Activated CD4-positive, alpha-beta memory T cell treated with anti-CD3 and anti-CD28 coated beads for 36 hours (primary cell): ENCODE results near the gene CDC26. TPM values are rescaled to one million over a fixed set of nuclear protein-coding genes. Genes with fewer than 3 reads are reported as not detected.

Experiments used
- CTCF ChIA-PET: fragments of 350-600 bp; sonication (Branson Sonifier 250); formaldehyde crosslinking; loops from one replicate; lab custom pipeline; 2021; ENCODE audit warnings: antibody characterized with exemption, inconsistent platforms; lab: Charles Lee
- POLR2A ChIA-PET: fragments of 350-600 bp; sonication (Branson Sonifier 250); formaldehyde crosslinking; loops from one replicate; lab custom pipeline; 2021; ENCODE audit warnings: antibody characterized with exemption; lab: Charles Lee
- DNase-seq: peaks from one replicate; pipeline ENCODE4 v3.0.0-alpha.2; 2020
- H3K27ac Mint-ChIP-seq: one replicate; pipeline ENCODE4 v1.8.0; 2021; ENCODE audit warnings: mixed read lengths
- H3K27me3 Mint-ChIP-seq: one replicate; pipeline ENCODE4 v1.8.0; 2021; ENCODE audit warnings: mixed read lengths
- H3K36me3 Mint-ChIP-seq: one replicate; pipeline ENCODE4 v1.8.0; 2021; ENCODE audit warnings: mixed read lengths
- H3K4me1 Mint-ChIP-seq: one replicate; pipeline ENCODE4 v1.8.0; 2021; ENCODE audit warnings: low read depth, mixed read lengths
- H3K4me3 Mint-ChIP-seq: one replicate; pipeline ENCODE4 v1.8.0; 2021; ENCODE audit warnings: mild to moderate bottlenecking, mixed read lengths
- H3K9me3 Mint-ChIP-seq: one replicate; pipeline ENCODE4 v1.8.0; 2021; ENCODE audit warnings: mixed read lengths
- intact Hi-C: fragments of 100-400 bp; cut with micrococcal nuclease; formaldehyde crosslinking; loops from one replicate; pipeline ENCODE4 v1.15.1; 2023
- total RNA-seq, 2 experiments: library from RNA; stranded (reverse); gene quantifications; one replicate each; pipeline ENCODE4 v1.2.3, GENCODE V29; 2021

CDC26 gene
- total RNA-seq: 10 to 100 TPM; 49.8 to 50.9 TPM

DNA sequence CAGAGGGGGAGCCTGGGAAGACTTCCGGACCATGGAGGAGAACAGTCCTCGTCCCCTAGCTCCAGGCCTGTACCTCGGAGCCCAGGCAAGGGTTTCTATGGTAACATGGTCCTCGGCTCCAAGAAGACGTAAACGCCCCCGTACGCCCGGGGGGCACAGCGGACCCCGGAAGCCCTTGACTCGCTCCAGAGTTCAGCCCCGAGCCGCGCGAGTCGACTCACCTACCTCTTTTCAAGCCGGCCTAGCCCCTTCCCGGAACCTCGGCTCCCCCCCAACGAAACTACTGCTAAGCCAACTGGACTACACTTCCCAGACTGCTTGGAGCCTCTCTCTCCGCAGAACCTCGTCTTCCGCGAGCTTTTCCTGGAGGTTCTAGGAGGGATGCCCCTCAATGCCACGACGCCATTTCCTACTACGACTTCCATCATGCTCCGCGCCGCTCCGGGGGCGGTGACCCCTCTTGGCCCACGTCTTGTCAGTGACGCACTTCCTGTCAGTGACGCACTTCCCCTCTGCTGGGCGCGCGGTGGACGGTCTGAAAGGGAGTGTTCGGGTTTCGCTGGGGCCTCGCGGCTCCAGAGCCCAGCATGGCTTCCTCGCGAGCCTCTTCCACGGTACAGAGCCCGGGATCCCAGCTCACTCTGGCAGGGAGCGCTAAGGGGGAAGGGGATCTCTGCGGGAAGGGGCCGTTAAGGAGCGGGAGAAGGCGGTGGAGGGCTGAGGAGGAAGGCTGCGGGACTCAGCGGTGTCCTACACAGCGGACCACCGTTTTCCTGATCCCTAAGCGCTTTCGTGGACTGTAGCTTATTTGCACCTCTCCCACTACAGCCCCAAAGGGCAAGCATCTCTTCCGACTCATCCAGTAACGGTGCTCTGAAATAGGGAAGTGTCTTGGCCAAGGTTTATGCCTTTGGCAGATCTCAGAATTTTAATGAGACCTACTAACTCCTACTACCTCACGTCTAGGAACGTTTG lies at the start of gene CDC26, which contains the start of gene PRPF4:
TSS of gene CDC26 (minus strand) at position 416 of the 975 bp plus-strand sequence. CDS start 3,065 bp downstream, outside the sequence.
TSS of gene PRPF4 (plus strand) at position 502 of the 975 bp plus-strand sequence. CDS start at position 588, 86 bp downstream.
- Mint-ChIP-seq H3K36me3 (peaks cover 42% of the 10 kb centered on the region), H3K27me3 (no peaks in the 10 kb centered on the region), H3K27ac (no peak within 1 kb of the TSS), H3K4me1 (peaks cover 35% of the 10 kb centered on the region), H3K9me3 (no peaks in the 10 kb centered on the region), H3K4me3 (no peak within 1 kb of the TSS)
- CTCF ChIA-PET: interaction anchor here (0.8 to 4.9 kb wide), 30 partner anchors 11 to 406 kb away, joined by 3 to 46 read pairs (median 5); partner anchors contain the start of genes ALAD, C9orf43, FKBP15 and HDHD3
- POLR2A ChIA-PET: interaction anchor here (0.6 to 2.4 kb wide), 10 partner anchors 37 to 401 kb away, joined by 3 to 37 read pairs (median 4); partner anchors contain the start of genes BSPRY, C9orf43, FKBP15 and HDHD3
- intact Hi-C loops: loop anchor here (1.0 to 10.0 kb wide), 9 partner anchors 54 to 383 kb away; partner anchors contain the start of genes ALAD, C9orf43, FKBP15 and POLE3
- DNase-seq: peak; percentile 97

DNA sequence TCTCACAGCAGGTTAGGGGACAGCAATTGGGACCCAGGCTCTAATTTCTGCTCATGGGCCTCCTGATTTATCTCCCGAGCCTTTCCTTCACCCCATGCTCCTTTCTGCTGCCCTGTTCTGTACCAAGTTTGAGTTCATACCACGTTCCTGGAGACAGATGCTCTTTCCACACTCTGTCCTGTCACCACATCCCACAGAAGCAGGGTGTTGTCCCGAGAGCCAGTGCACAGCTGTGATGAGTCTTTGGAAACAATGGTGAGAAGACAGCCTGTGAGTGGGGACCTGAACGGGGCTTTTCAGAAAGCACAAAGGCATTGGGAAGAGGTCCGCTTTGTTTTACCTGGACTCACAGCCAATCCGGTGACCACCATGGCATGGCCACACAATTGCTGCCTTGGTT lies 47.3 kb upstream of the CDC26 start:
- no peaks in the 10 kb centered on the region for H3K9me3 Mint-ChIP-seq
- intact Hi-C loops: no loop called here
- no peaks in the 10 kb centered on the region for H3K27me3 Mint-ChIP-seq
- no peak overlapping the region for H3K4me3 Mint-ChIP-seq
- ChIA-PET POLR2A (no interaction called here), CTCF (no interaction called here)
- no peak overlapping the region for H3K27ac Mint-ChIP-seq
- no peaks in the 10 kb centered on the region for H3K36me3 Mint-ChIP-seq
- H3K4me1 Mint-ChIP-seq: no peaks in the 10 kb centered on the region
- no peak for DNase-seq

DNA sequence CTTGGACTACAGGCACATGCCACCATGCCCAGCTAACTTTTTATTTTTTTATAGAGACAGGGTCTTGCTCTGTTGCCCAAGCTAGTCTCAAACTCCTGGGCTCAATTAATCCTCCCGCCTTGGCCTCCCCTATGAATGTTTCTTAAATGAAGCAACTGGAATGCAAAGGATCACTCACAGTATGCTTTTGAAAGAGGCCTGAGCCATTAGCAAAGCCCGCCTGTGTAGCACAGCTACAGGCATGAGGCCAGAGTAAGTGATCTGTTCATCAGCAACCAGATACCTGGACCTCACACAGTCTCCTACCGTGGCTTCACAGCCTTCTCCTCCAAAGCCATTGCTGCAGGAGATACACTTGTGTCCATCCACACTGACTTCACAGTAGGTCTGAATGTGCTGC lies 44.7 kb upstream of the CDC26 start:
- H3K36me3 Mint-ChIP-seq: no peaks in the 10 kb centered on the region
- no peaks in the 10 kb centered on the region for H3K9me3 Mint-ChIP-seq
- ChIA-PET POLR2A (no interaction called here), CTCF (no interaction called here)
- intact Hi-C loops: no loop called here
- DNase-seq: no peak
- H3K27me3 Mint-ChIP-seq: no peaks in the 10 kb centered on the region
- no peak overlapping the region for H3K27ac Mint-ChIP-seq
- H3K4me3 Mint-ChIP-seq: no peak overlapping the region
- no peaks in the 10 kb centered on the region for H3K4me1 Mint-ChIP-seq

DNA sequence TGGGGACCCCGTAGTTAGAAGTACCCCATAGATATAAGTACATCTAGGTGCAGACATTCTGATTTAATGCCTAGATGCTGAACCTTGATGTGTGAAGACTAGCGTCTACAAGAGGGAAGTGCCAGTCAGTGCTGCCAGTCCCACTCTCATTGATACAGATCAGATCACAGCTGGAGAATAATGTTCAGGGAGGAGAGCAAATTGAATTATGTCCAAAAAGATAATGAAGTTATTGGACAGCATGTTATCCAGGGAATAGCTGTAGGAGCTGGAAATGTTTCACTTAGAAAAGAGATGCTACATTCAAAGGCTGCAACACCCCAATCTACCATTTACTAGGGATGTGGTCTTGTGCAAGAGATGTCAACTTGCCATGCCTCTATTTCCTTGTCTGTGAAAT lies 43.7 kb upstream of the CDC26 start:
- Mint-ChIP-seq H3K4me3 (no peak overlapping the region), H3K36me3 (no peaks in the 10 kb centered on the region), H3K27me3 (no peaks in the 10 kb centered on the region), H3K27ac (no peak overlapping the region), H3K4me1 (no peaks in the 10 kb centered on the region), H3K9me3 (no peaks in the 10 kb centered on the region)
- POLR2A ChIA-PET: no interaction called here
- intact Hi-C loops: no loop called here
- no peak for DNase-seq
- CTCF ChIA-PET: interaction anchor here (0.7 kb wide), 1 partner anchor 83 kb away, joined by 3 read pairs; no protein-coding TSS in a partner anchor

GRCh38 chr9:113317777-113318176 lies 42.4 kb upstream of the CDC26 start:
- intact Hi-C loops: no loop called here
- ChIA-PET CTCF (no interaction called here), POLR2A (no interaction called here)
- H3K27ac Mint-ChIP-seq: no peak overlapping the region
- H3K4me1 Mint-ChIP-seq: no peaks in the 10 kb centered on the region
- DNase-seq: no peak
- no peaks in the 10 kb centered on the region for H3K36me3 Mint-ChIP-seq
- no peak overlapping the region for H3K4me3 Mint-ChIP-seq
- H3K9me3 Mint-ChIP-seq: no peaks in the 10 kb centered on the region
- no peaks in the 10 kb centered on the region for H3K27me3 Mint-ChIP-seq

- H3K4me1 Mint-ChIP-seq: no peaks in the 10 kb centered on the region
- no peaks in the 10 kb centered on the region for H3K9me3 Mint-ChIP-seq
- no peaks in the 10 kb centered on the region for H3K36me3 Mint-ChIP-seq
- CTCF ChIA-PET: no interaction called here
- POLR2A ChIA-PET: no interaction called here
- no peak overlapping the region for H3K27ac Mint-ChIP-seq
- H3K27me3 Mint-ChIP-seq: no peaks in the 10 kb centered on the region
- DNase-seq: no peak
- H3K4me3 Mint-ChIP-seq: no peak overlapping the region
- intact Hi-C loops: no loop called here
Measured at GRCh38 chr9:113316030-113316429, 40.7 kb upstream of the CDC26 start.

- H3K27ac Mint-ChIP-seq: no peak overlapping the region
- CTCF ChIA-PET: interaction anchor here (1.0 kb wide), 1 partner anchor 86 kb away, joined by 4 read pairs; the partner anchor contains the start of gene ALAD
Measured at GRCh38 chr9:113315231-113315630, 39.9 kb upstream of the CDC26 start.

DNA sequence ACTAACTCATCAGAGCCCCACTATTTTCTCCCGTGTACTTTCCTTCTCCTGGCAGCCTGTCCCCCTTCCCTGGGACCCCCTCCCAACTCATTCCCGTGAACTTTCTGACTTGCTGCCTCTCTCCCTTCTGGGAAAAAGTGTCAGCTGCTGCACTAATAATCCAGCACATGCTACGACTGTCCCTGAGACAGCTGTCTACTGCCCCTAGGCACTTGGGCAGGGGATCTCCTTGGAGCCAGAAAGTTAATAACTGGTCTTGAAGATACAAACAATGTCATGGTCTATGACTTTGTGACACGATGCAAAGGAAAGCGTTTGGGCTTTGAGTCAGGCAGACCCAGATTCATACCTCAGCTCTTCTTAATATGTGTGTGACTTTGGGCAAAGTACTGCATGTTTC lies 37.9 kb upstream of the CDC26 start:
- Mint-ChIP-seq H3K27ac (no peak overlapping the region), H3K9me3 (no peaks in the 10 kb centered on the region), H3K4me3 (no peak overlapping the region), H3K36me3 (no peaks in the 10 kb centered on the region), H3K27me3 (no peaks in the 10 kb centered on the region), H3K4me1 (no peaks in the 10 kb centered on the region)
- no peak for DNase-seq
- ChIA-PET CTCF (no interaction called here), POLR2A (no interaction called here)
- intact Hi-C loops: no loop called here

More at GRCh38 chr9:113315231-113315630, 39.9 kb upstream of the CDC26 start:
- Mint-ChIP-seq H3K4me3 (no peak overlapping the region), H3K36me3 (no peaks in the 10 kb centered on the region), H3K27me3 (no peaks in the 10 kb centered on the region), H3K4me1 (no peaks in the 10 kb centered on the region), H3K9me3 (no peaks in the 10 kb centered on the region)
- intact Hi-C loops: no loop called here
- no peak for DNase-seq
- POLR2A ChIA-PET: no interaction called here

DNA sequence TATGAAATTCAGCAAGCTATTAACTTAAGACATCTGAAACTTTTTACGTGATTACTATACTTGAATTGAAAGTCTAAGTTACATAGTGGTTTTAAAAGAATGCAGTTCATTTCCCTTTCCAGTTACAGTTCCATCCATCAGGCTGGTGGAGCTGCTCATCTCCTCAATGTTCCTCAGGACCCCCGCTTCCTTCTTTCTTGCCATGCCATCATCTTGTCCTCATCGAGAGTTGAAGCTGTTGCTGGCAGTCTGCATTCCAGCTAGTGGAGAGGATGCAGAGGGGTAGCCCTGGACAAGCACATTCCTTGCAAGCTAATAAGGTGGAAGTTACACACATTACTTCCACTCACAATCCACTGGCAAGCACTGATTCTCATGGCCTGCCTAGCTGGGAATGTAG lies 36.6 kb upstream of the CDC26 start:
- ChIA-PET CTCF (interaction anchor here (0.7 to 1.2 kb wide), 5 partner anchors 26 to 346 kb away, joined by 3 to 4 read pairs (median 3); partner anchors contain the start of genes CDC26 and PRPF4), POLR2A (interaction anchor here (0.6 kb wide), 1 partner anchor 36 kb away, joined by 4 read pairs; no protein-coding TSS in a partner anchor)
- intact Hi-C loops: no loop called here
- H3K9me3 Mint-ChIP-seq: no peaks in the 10 kb centered on the region
- no peaks in the 10 kb centered on the region for H3K36me3 Mint-ChIP-seq
- H3K27ac Mint-ChIP-seq: no peak overlapping the region
- H3K27me3 Mint-ChIP-seq: no peaks in the 10 kb centered on the region
- H3K4me3 Mint-ChIP-seq: no peak overlapping the region
- no peaks in the 10 kb centered on the region for H3K4me1 Mint-ChIP-seq
- DNase-seq: no peak

DNA sequence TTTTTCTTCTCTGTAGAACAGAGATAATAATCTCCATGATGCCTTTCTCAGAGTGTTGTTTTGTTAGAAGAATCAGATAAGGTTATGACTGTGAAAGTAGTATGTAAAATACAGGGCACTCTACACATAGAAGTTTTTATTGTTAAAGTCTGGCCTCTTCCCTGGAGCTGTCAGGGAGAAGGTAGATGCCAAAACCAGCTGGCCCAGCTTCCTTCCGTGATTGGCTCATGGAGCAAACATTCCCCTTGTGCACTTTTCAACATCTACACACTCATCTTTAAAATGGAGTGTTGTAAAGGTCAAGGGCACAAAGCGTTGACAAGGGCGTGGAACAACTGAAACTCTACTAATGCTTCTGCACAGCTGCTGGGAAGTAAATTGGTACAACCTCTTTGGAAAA lies 35.2 kb upstream of the CDC26 start:
- H3K4me1 Mint-ChIP-seq: no peaks in the 10 kb centered on the region
- peaks cover under 1% of the 10 kb centered on the region for H3K27me3 Mint-ChIP-seq
- ChIA-PET CTCF (interaction anchor here (1.2 to 2.4 kb wide), 4 partner anchors 16 to 347 kb away, joined by 3 to 9 read pairs (median 6); no protein-coding TSS in a partner anchor), POLR2A (no interaction called here)
- no peaks in the 10 kb centered on the region for H3K9me3 Mint-ChIP-seq
- no peak overlapping the region for H3K27ac Mint-ChIP-seq
- DNase-seq: no peak
- no peaks in the 10 kb centered on the region for H3K36me3 Mint-ChIP-seq
- intact Hi-C loops: no loop called here
- no peak overlapping the region for H3K4me3 Mint-ChIP-seq

DNA sequence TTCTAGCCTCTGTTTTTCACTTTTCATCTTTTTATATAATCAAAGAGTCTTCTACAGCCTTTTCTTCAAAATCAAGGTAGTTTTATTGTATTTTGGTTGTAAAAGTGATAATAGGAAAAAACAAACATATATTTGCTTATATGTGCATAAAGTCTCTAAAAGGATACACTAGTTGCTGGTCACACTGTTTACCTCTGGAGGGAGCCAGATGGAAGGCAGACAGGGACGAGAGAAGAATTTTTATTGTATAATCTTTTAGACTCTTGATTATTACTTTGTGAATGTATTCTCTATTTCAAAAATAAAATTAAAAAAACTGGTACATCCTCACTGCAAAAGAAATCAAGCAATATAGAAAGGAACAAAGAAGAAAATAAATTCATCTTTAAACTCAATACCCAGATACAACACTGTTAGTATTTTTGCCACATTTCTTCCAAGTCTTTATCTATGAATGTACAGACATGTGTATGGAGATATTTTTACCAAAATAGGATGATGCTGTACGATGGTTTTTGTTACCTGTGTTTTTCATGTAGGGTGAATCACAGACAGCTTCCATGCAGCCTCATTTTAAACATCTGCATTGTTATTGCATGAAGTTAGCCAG lies 33.9 kb upstream of the CDC26 start:
- Mint-ChIP-seq H3K27ac (no peak overlapping the region), H3K27me3 (peaks cover 3% of the 10 kb centered on the region), H3K4me1 (no peaks in the 10 kb centered on the region), H3K9me3 (no peaks in the 10 kb centered on the region), H3K36me3 (no peaks in the 10 kb centered on the region), H3K4me3 (no peak overlapping the region)
- ChIA-PET CTCF (interaction anchor here (0.7 to 2.4 kb wide), 7 partner anchors 11 to 348 kb away, joined by 3 to 9 read pairs (median 4); no protein-coding TSS in a partner anchor), POLR2A (no interaction called here)
- peak; percentile 32 for DNase-seq
- intact Hi-C loops: loop anchor here (1.0 to 10.0 kb wide), 3 partner anchors 67 to 345 kb away; partner anchors contain the start of genes ALAD and HDHD3
